Liver (tissue), 9 donors: ENCODE measurements around the gene LKAAEAR1. TPM values are rescaled to one million over a fixed set of nuclear protein-coding genes. Genes with fewer than 3 reads are reported as not detected.

Source experiments
- DNase-seq: peaks from one replicate; pipeline ENCODE4 v3.0.0-alpha.2; 2017; ENCODE audit warnings: low spot score
- H3K27ac ChIP-seq, 2 donors: one replicate each; pipeline ENCODE4 v1.7.0; 2013; ENCODE audit warnings: inconsistent platforms in 2 of 2, low read length in 2 of 2, control low read depth in 1 of 2, low read depth in 1 of 2, mild to moderate bottlenecking in 1 of 2
- H3K27me3 ChIP-seq, 4 donors: one replicate each; pipeline versions ENCODE4 v1.6.1 to v1.7.0; 2013; ENCODE audit warnings: low read length in 3 of 4, inconsistent platforms in 1 of 4, mild to moderate bottlenecking in 1 of 4, moderate library complexity in 1 of 4; ENCODE audit not compliant: control insufficient read depth in 4 of 4, insufficient read depth in 4 of 4
- H3K36me3 ChIP-seq, 4 donors: one replicate each; pipeline versions ENCODE4 v1.6.1 to v1.7.0; 2013; ENCODE audit warnings: low read length in 3 of 4, mild to moderate bottlenecking in 3 of 4, low read depth in 1 of 4, moderate library complexity in 1 of 4; ENCODE audit not compliant: control insufficient read depth in 4 of 4, insufficient read depth in 3 of 4
- H3K4me1 ChIP-seq, 4 donors: one replicate each; pipeline versions ENCODE4 v1.6.1 to v1.7.0; 2013; ENCODE audit warnings: low read length in 3 of 4, mild to moderate bottlenecking in 3 of 4, moderate library complexity in 1 of 4; ENCODE audit not compliant: control insufficient read depth in 4 of 4, insufficient read depth in 4 of 4
- H3K4me3 ChIP-seq, 3 donors: one replicate each; pipeline versions ENCODE4 v1.6.1 to v1.7.0; 2013; ENCODE audit warnings: low read length in 3 of 3, control low read depth in 1 of 3, low read depth in 1 of 3, mild to moderate bottlenecking in 1 of 3
- H3K9ac ChIP-seq, 2 donors: one replicate each; pipeline ENCODE4 v1.7.0; 2013; ENCODE audit warnings: low read length in 2 of 2, mild to moderate bottlenecking in 2 of 2, moderate library complexity in 2 of 2, control low read depth in 1 of 2, low read depth in 1 of 2
- H3K9me3 ChIP-seq, 4 donors: one replicate each; pipeline versions ENCODE4 v1.6.1 to v1.7.0; 2013; ENCODE audit warnings: low read length in 3 of 4; ENCODE audit not compliant: control insufficient read depth in 4 of 4
- ATF3 ChIP-seq: IDR thresholded peaks from 2 replicates; pipeline ENCODE4 v1.6.1; 2016; ENCODE audit warnings: antibody characterized with exemption
- CTCF ChIP-seq: fragments of 150-350 bp; IDR thresholded peaks from 2 replicates; pipeline ENCODE4 v1.5.1; 2017; ENCODE audit warnings: improper control_type of control experiment, low read depth, low read length; ENCODE audit not compliant: missing input control
- EGR1 ChIP-seq, 2 donors: IDR thresholded peaks; 2 replicates each; pipeline ENCODE4 v1.6.1; 2016 to 2018; ENCODE audit warnings: antibody characterized with exemption in 2 of 2, low read depth in 2 of 2
- FOXA1 ChIP-seq: IDR thresholded peaks from 2 replicates; pipeline ENCODE4 v1.6.1; 2016; ENCODE audit warnings: antibody characterized with exemption
- FOXA2 ChIP-seq: IDR thresholded peaks from 2 replicates; pipeline ENCODE4 v1.6.1; 2016; ENCODE audit warnings: antibody characterized with exemption
- GABPA ChIP-seq, 2 donors: IDR thresholded peaks in 1 of 2; conservative IDR thresholded peaks in 1 of 2; 2 replicates each; pipeline ENCODE4 v1.6.1; 2016; ENCODE audit warnings: antibody characterized with exemption in 2 of 2, mild to moderate bottlenecking in 1 of 2, moderate library complexity in 1 of 2
- HNF4A ChIP-seq, 2 donors: conservative IDR thresholded peaks; 2 replicates each; pipeline ENCODE4 v1.6.1; 2016; ENCODE audit warnings: antibody characterized with exemption in 2 of 2, mild to moderate bottlenecking in 2 of 2
- HNF4G ChIP-seq: IDR thresholded peaks from 2 replicates; pipeline ENCODE4 v1.6.1; 2016; ENCODE audit warnings: antibody characterized with exemption
- JUND ChIP-seq, 2 donors: IDR thresholded peaks; 2 replicates each; pipeline ENCODE4 v1.6.1; 2016; ENCODE audit warnings: antibody characterized with exemption in 2 of 2
- MAX ChIP-seq: IDR thresholded peaks from 2 replicates; pipeline ENCODE4 v1.6.1; 2016; ENCODE audit warnings: antibody characterized with exemption
- NR2F2 ChIP-seq: IDR thresholded peaks from 2 replicates; pipeline ENCODE4 v1.6.1; 2016; ENCODE audit warnings: antibody characterized with exemption
- RAD21 ChIP-seq, 2 donors: IDR thresholded peaks; 2 replicates each; pipeline ENCODE4 v1.6.1; 2016; ENCODE audit warnings: antibody characterized with exemption in 2 of 2, mild to moderate bottlenecking in 2 of 2
- REST ChIP-seq: IDR thresholded peaks from 2 replicates; pipeline ENCODE4 v1.6.1; 2016; ENCODE audit warnings: antibody characterized with exemption, mild to moderate bottlenecking
- RXRA ChIP-seq, 2 donors: IDR thresholded peaks; 2 replicates each; pipeline ENCODE4 v1.6.1; 2017 to 2018; ENCODE audit warnings: antibody characterized with exemption in 2 of 2, mild to moderate bottlenecking in 1 of 2
- SP1 ChIP-seq: IDR thresholded peaks from 2 replicates; pipeline ENCODE4 v1.6.1; 2018; ENCODE audit warnings: antibody characterized with exemption, mild to moderate bottlenecking
- TAF1 ChIP-seq: conservative IDR thresholded peaks from 2 replicates; pipeline ENCODE4 v1.6.1; 2016; ENCODE audit warnings: antibody characterized with exemption, mild to moderate bottlenecking
- YY1 ChIP-seq: IDR thresholded peaks from 2 replicates; pipeline ENCODE4 v1.6.1; 2016; ENCODE audit warnings: antibody characterized with exemption, mild to moderate bottlenecking
- WGBS: extraction: QIAGEN DNeasy Blood & Tissue Kit; methylation state at CpG from one replicate; pipeline ENCODE4 v1.1.7; 2013; 5-methylcytosine and 5-hydroxymethylcytosine counted together
- polyA plus RNA-seq, 2 donors: library from polyadenylated mRNA; stranded (reverse) in 1 of 2; unstranded in 1 of 2; fragments of 200-250 nt in 1 of 2; fragments of >200 nt in 1 of 2; fragmentation: Nextera tagmentation in 1 of 2; extraction: Ambion mirVana in 1 of 2; gene quantifications; one replicate each; pipeline versions ENCODE4 v1.2.1 to v1.2.3, GENCODE V29; 2013 to 2015
- total RNA-seq, 2 donors: library from RNA; depleted of rRNA; stranded (reverse); fragments of >200 nt; gene quantifications; one replicate each; pipeline ENCODE4 v1.2.3, GENCODE V29; 2014
- donor health status: healthy.
- donor health status: healthy.
- donor health status: healthy.
- donor health status: healthy.
- donor health status: healthy.

The LKAAEAR1 gene
- total and polyA plus RNA-seq, 4 donors: 0.08 TPM; not detected in 3

GRCh38 chr20:64095927-64096326 lies 11.7 kb upstream of the LKAAEAR1 start:
- H3K27ac ChIP-seq: no peak overlapping the region
- H3K9me3 ChIP-seq: no peaks in the 10 kb centered on the region
- H3K9ac ChIP-seq: no peak overlapping the region
- DNase-seq: no peak
- peaks cover 0 to 5% (median 0%) of the 10 kb centered on the region in 4 donors for H3K27me3 ChIP-seq
- H3K4me1 ChIP-seq: no peaks in the 10 kb centered on the region
- 84% methylated on average over 11 of the region's 11 CpGs for WGBS
- H3K4me3 ChIP-seq: no peak overlapping the region
- no peak for TF ChIP-seq CTCF
- no peak for TF ChIP-seq FOXA2
- no peak for TF ChIP-seq RAD21 (IDR thresholded peaks at IDR 0.05)
- no peak for TF ChIP-seq YY1
- no peak for TF ChIP-seq FOXA1
- no peak for TF ChIP-seq SP1
- no peak for TF ChIP-seq NR2F2
- TF ChIP-seq RXRA (IDR thresholded peaks at IDR 0.05): no peak
- no peak for TF ChIP-seq MAX
- TF ChIP-seq REST: no peak
- TF ChIP-seq TAF1: no peak
- TF ChIP-seq JUND (IDR thresholded peaks at IDR 0.05): no peak
- TF ChIP-seq HNF4G: no peak
- TF ChIP-seq HNF4A (conservative IDR thresholded peaks at IDR 0.05): no peak
- TF ChIP-seq GABPA (IDR thresholded peaks at IDR 0.05 in 1 of 2, conservative IDR thresholded peaks at IDR 0.05 in 1 of 2): no peak
- no peak for TF ChIP-seq ATF3
- TF ChIP-seq EGR1 (IDR thresholded peaks at IDR 0.05; ENCODE audit: low read depth in 2 of 2): no peak
- H3K36me3 ChIP-seq: no peaks in the 10 kb centered on the region

- 83% methylated on average over 4 of the region's 4 CpGs for WGBS
- no peak for TF ChIP-seq MAX
- TF ChIP-seq JUND (IDR thresholded peaks at IDR 0.05): no peak
- TF ChIP-seq YY1: no peak
- TF ChIP-seq EGR1 (IDR thresholded peaks at IDR 0.05; ENCODE audit: low read depth in 2 of 2): no peak
- Histone ChIP-seq H3K27ac (no peak overlapping the region), H3K9me3 (no peaks in the 10 kb centered on the region), H3K27me3 (peaks cover 0 to 4% (median 0%) of the 10 kb centered on the region in 4 donors), H3K4me3 (no peak overlapping the region), H3K9ac (no peak overlapping the region), H3K4me1 (no peaks in the 10 kb centered on the region), H3K36me3 (no peaks in the 10 kb centered on the region)
- no peak for DNase-seq
These were observed 11.3 kb upstream of the LKAAEAR1 start for GRCh38 chr20:64095455-64095854.
